HTR-8/SVneo (cell line): ENCODE data around the gene IFI30.
A peak's percentile ranks its signal among the peaks of the same experiment; 100 is the strongest.

Experiments used
- DNase-seq: peaks from one replicate; pipeline ENCODE4 v3.0.0; 2011; ENCODE audit warnings: low spot score, mixed read lengths; ENCODE audit not compliant: insufficient read length
- FAIRE-seq: peaks from 2 replicates; lab custom pipeline; 2011; peaks lifted over from hg19 to GRCh38; lab: Jason Lieb, UNC

IFI30 gene

GRCh38 chr19:18167975-18168645, 5.5 kb upstream of the IFI30 start:
- DNase-seq (peak; percentile 75), FAIRE-seq (peak; percentile 16)

GRCh38 chr19:18168673-18169381, 4.8 kb upstream of the IFI30 start:
- DNase-seq (no peak), FAIRE-seq (no peak)

- no peak for FAIRE-seq
- DNase-seq = no peak
Observed at GRCh38 chr19:18170714-18171255, 2.8 kb upstream of the IFI30 start.

- no peak for FAIRE-seq
Observed at GRCh38 chr19:18171605-18172327, 1.8 kb upstream of the IFI30 start.

GRCh38 chr19:18172331-18173053, 1.1 kb upstream of the IFI30 start:
- FAIRE-seq (no peak), DNase-seq (no peak)

More at GRCh38 chr19:18171605-18172327, 1.8 kb upstream of the IFI30 start:
- DNase-seq = no peak

GRCh38 chr19:18173054-18173571, 500 bp upstream of the IFI30 start:
- FAIRE-seq (no peak), DNase-seq (no peak)

- FAIRE-seq = no peak
- DNase-seq = no peak
Observed at GRCh38 chr19:18174983-18175382, 1.4 kb downstream of the IFI30 start.

GRCh38 chr19:18176367-18177310, 3.0 kb downstream of the IFI30 start:
- DNase-seq (no peak), FAIRE-seq (no peak)

- FAIRE-seq = no peak
- DNase-seq = no peak
Observed at GRCh38 chr19:18179957-18180356, 6.3 kb downstream of the IFI30 start.

GRCh38 chr19:18183529-18183928, 9.9 kb downstream of the IFI30 start:
- no peak for FAIRE-seq
- DNase-seq = no peak

- FAIRE-seq (no peak), DNase-seq (no peak)
Observed at GRCh38 chr19:18185538-18185937, 11.9 kb downstream of the IFI30 start.

GRCh38 chr19:18190278-18190677, 16.7 kb downstream of the IFI30 start:
- FAIRE-seq = no peak

GRCh38 chr19:18191640-18192062, 18.0 kb downstream of the IFI30 start:
- DNase-seq = no peak
- FAIRE-seq = no peak

More at GRCh38 chr19:18190278-18190677, 16.7 kb downstream of the IFI30 start:
- DNase-seq = no peak

- DNase-seq (peak; percentile 99), FAIRE-seq (peak; percentile 99)
Observed at GRCh38 chr19:18192673-18193387, 19.2 kb downstream of the IFI30 start, which contains the start of gene MPV17L2. Gene MPV17L2, plus strand, starts transcription at chr19:18193218. Its CDS starts 64 bp downstream, at chr19:18193282.

- DNase-seq = no peak
- no peak for FAIRE-seq
Observed at GRCh38 chr19:18193388-18194180, 20.0 kb downstream of the IFI30 start.

- no peak for DNase-seq
- FAIRE-seq = no peak
Observed at GRCh38 chr19:18194181-18194530, 20.5 kb downstream of the IFI30 start.

GRCh38 chr19:18194554-18195238, 21.1 kb downstream of the IFI30 start:
- no peak for FAIRE-seq
- DNase-seq = no peak
